HG02678 (cell line): Measurements from ENCODE around the gene COPS4.
"Not testable (repeated sequence)": the region's sequence is repeated elsewhere in the genome, so short reads cannot be mapped to it uniquely, and the experiment has no call there.

ENCODE experiments used
- ATAC-seq: cut with Tn5 transposase; IDR thresholded peaks from one replicate; pipeline ENCODE4 v1.9.1; 2021; ENCODE audit warnings: mild to moderate bottlenecking, moderate library complexity; ENCODE audit not compliant: unreplicated experiment

COPS4 gene

GRCh38 chr4:83034630-83035494 is at the start of gene COPS4:
COPS4 (plus strand) TSS chr4:83035183; CDS start chr4:83035225, 42 bp downstream.
- ATAC-seq = peak; percentile 98

GRCh38 chr4:82987519-82987918 is 47.5 kb upstream of the COPS4 start:
- not testable (repeated sequence) for ATAC-seq

- ATAC-seq = no peak
Observed at GRCh38 chr4:82988323-82988832, 46.6 kb upstream of the COPS4 start.

- peak; percentile 92 for ATAC-seq
Observed at GRCh38 chr4:82989575-82990429, 45.2 kb upstream of the COPS4 start.

DNA sequence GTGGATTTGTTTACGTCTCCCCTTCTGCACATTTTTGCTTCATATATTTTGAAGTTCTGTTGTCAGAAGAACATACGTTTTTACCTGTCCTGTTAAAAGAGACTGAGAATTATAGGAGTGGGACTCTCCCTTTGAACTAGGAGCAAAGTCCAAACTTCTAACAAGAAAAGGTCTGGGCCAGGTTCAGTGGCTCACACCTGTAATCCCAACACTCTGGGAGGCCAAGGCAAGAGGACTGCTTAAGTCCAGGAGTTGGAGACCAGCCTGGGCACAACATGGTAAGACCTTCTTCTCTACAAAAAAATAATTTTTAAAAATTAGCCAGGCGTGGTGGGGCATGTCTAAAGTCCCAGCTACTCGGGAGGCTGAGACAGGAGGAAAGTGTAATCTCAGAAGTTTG is 40.1 kb upstream of the COPS4 start:
- ATAC-seq = no peak

DNA sequence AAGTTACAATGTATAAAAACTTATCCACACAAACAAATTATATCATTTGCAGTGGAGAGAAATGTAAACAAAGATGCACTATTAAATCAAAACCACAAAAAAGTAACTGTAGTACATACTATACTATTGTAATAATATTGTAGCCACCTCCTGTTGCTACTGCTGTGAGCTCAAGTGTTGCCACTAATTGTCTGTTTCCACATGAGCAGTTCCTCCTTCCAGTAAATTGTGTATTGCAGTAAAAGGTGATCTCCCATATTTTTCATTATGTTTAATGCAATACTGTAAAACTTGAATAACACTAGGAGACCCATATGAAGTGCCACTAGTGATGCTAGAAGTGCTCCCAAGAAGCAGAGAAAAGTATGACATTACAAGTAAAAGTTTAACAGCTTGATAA is 36.1 kb upstream of the COPS4 start:
- no peak for ATAC-seq

GRCh38 chr4:83002329-83002728 is 32.7 kb upstream of the COPS4 start:
- ATAC-seq = no peak

- not testable (repeated sequence) for ATAC-seq
Observed at GRCh38 chr4:83003044-83003791, 31.8 kb upstream of the COPS4 start.

GRCh38 chr4:83009529-83009928 is 25.5 kb upstream of the COPS4 start:
- ATAC-seq = no peak

GRCh38 chr4:83010111-83010521 is 24.9 kb upstream of the COPS4 start:
- ATAC-seq = no peak

DNA sequence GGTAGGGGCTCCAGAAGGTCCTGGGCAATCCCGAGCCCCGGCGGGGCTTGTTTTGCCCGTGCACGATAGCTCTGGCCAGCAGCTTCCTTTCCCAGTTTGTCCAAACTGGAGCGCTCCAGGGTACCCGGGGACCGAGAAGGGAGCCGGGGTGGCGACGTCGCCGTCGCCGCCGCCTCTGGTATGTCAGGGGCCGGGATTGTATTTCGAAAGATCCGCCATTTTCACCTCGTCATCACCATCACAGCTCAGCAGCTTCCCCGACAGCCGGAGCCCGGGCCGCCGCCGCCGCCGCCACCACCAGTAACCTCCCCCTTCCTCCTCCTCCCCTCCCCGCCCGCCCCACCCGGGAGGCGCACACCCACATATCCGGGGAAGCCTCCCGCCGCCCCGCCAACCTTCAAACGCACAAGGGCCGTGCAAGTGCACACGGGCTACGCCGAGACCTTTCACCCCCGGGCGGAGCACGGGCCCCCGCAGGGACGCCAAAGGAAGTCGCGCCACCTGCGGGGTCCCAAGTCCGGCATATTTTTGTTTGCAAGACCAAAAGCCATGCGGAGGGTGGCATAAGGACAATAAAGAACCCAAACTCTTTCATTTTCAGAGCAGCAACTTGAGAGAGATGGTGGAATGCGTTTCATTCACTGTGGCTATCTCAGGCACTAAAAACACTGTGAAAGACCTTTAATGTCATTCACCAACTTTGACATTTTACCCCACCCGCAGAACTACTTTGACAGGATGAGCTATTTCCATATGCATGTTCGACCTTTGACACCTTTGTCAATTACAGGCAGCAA is 24.3 kb upstream of the COPS4 start, which contains the start of gene LIN54:
Gene LIN54 (minus strand): TSS at position 302 of the 797 bp plus-strand sequence. CDS start 25,979 bp downstream, outside the sequence.
- ATAC-seq = peak; percentile 48

DNA sequence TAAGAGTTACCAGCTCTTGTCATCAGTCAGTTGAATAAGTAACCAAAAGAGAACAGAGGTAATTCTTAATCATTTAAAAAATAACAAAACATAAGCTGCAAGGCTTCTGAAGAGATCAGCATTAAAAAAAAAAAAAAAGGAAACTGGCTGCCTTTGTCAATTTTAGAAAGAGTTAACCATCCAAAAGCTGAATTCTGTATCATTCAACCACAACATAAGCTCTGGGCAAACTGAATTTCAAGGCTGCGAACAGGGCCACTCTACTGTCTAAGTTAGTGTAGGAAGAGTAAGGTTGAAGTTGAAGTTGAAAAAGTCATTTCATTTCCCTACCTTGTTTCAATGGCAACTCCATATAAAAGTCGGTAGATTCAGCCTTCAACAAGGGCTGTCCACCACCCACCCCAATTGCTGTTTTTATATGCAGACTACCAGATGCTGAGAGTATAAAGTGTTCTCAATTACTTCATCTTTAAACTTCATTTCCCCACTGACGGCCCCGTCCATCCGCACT is 23.2 kb upstream of the COPS4 start:
- no peak for ATAC-seq

DNA sequence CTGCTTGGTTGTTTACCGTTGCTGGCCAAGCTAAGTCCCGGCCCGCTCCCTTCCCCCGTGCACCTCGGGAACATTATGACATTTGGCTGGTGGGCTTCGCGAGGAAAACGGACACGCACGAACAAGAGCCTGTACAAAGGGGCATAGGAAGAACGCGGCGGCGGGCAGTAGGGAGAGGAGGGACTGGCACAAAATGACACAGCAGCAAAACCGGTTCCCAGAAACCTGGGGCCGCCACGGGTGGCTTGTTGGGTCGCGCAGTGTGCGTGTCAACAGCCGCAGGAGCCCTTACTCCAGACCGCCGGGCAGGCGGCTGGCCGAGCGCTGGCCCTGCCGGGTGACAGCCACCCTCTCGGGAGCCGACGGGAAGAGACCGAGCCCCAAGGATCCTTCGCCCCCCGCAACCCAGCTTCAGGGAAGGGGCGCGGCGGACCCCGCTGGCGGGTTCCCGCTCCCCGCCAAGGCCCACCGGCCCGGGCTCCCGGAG is 22.7 kb upstream of the COPS4 start:
- ATAC-seq = peak; percentile 11

GRCh38 chr4:83012687-83013419 is 22.1 kb upstream of the COPS4 start:
- ATAC-seq = peak; percentile 83

- ATAC-seq = no peak
Observed at GRCh38 chr4:83013420-83013867, 21.5 kb upstream of the COPS4 start.

DNA sequence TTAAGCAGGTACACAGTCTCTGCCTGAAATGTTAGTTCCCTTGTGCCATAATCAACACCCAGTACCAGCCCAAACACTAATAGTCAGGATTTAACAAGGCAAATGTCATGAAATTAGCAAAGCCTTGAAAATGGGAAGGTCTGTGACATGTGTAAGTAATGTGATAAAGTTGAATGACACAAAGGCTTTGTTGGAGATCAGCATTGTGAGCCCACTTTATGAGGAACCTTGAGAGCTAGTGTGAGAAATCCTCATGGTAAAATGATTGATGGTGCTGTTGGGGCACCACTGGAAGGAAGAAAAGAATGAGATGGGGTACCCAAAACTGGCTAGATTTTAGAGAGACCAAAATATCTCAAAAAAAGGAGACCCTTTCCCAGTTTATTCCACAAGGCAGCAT is 21.1 kb upstream of the COPS4 start:
- no peak for ATAC-seq

GRCh38 chr4:83019794-83020494 is 15.0 kb upstream of the COPS4 start:
- ATAC-seq = peak; percentile 56
